Esophagus muscularis mucosa (tissue), 3 donors: ENCODE measurements around the gene ADAMTS17.

Source experiments
- CTCF ChIP-seq, 3 experiments: fragments of 200-600 bp in 2 of 3; fragments of 450-650 bp in 1 of 3; sonication (generic) in 2 of 3; IDR thresholded peaks; one replicate each; pipeline ENCODE4 v1.5.1; 2017 to 2019; ENCODE audit warnings: antibody characterized with exemption in 3 of 3, mild to moderate bottlenecking in 2 of 3, moderate library complexity in 1 of 3
- POLR2A ChIP-seq: fragments of 450-650 bp; IDR thresholded peaks from one replicate; pipeline ENCODE4 v1.6.1; 2017; ENCODE audit warnings: antibody characterized with exemption, moderate library complexity, mild to moderate bottlenecking, low read depth
- POLR2AphosphoS5 ChIP-seq, 2 donors: sonication (generic); formaldehyde crosslinking; IDR thresholded peaks; one replicate each; pipeline ENCODE4 v1.6.1; 2017; ENCODE audit warnings: antibody characterized with exemption in 2 of 2

GRCh38 chr15:100191161-100191560 is 150.6 kb downstream of the ADAMTS17 start:
- TF ChIP-seq POLR2AphosphoS5 (IDR thresholded peaks at IDR 0.05) (no peak), CTCF (IDR thresholded peaks at IDR 0.05) (no peak), POLR2A (no peak)
